Heart left ventricle (tissue), 16 donors: Measurements from ENCODE around the gene LILRA6. TPM values are rescaled to one million over a fixed set of nuclear protein-coding genes. Genes with fewer than 3 reads are reported as not detected.
A peak's percentile ranks its signal among the peaks of the same experiment; 100 is the strongest.
"Not testable (repeated sequence)": the region's sequence is repeated elsewhere in the genome, so short reads cannot be mapped to it uniquely, and the experiment has no call there.

ENCODE experiments used
- ATAC-seq, 4 donors: fragments of 200-7000 bp; cut with Tn5 transposase; one replicate each; pipeline ENCODE4 v1.9.1; 2020 to 2022; ENCODE audit warnings: moderate library complexity in 4 of 4, mild to moderate bottlenecking in 3 of 4, moderate number of reproducible peaks in 1 of 4
- DNase-seq, 5 donors: peaks; one replicate each; pipeline ENCODE4 v3.0.0-alpha.2; 2020
- H3K27ac ChIP-seq, 12 donors: fragments of 200-600 bp; sonication (generic) in 4 of 12; one replicate each; pipeline versions ENCODE4 v1.5.0 to v1.8.0; 2016 to 2022; ENCODE audit warnings: mild to moderate bottlenecking in 2 of 12
- H3K27me3 ChIP-seq, 9 donors: fragments of 200-600 bp; sonication (generic) in 2 of 9; one replicate each; pipeline versions ENCODE4 v1.5.1 to v1.8.0; 2016 to 2022; ENCODE audit warnings: mild to moderate bottlenecking in 3 of 9
- H3K36me3 ChIP-seq, 9 donors: fragments of 200-600 bp; sonication (generic) in 2 of 9; one replicate each; pipeline versions ENCODE4 v1.5.0 to v1.8.0; 2018 to 2022; ENCODE audit warnings: mild to moderate bottlenecking in 2 of 9
- H3K4me1 ChIP-seq, 12 donors: fragments of 200-600 bp; sonication (generic) in 4 of 12; one replicate each; pipeline versions ENCODE4 v1.5.0 to v1.8.0; 2016 to 2022; ENCODE audit warnings: mild to moderate bottlenecking in 3 of 12
- H3K4me3 ChIP-seq, 12 donors: fragments of 200-600 bp; sonication (generic) in 4 of 12; one replicate each; pipeline versions ENCODE4 v1.5.0 to v1.8.0; 2017 to 2022; ENCODE audit warnings: mild to moderate bottlenecking in 9 of 12, moderate library complexity in 4 of 12
- H3K9me3 ChIP-seq, 12 donors: fragments of 200-600 bp; sonication (generic) in 4 of 12; one replicate each; pipeline versions ENCODE4 v1.5.0 to v1.8.0; 2016 to 2022; ENCODE audit warnings: mild to moderate bottlenecking in 1 of 12
- CTCF ChIP-seq, 12 donors: fragments of 200-600 bp; sonication (generic) in 4 of 12; IDR thresholded peaks; one replicate each; pipeline versions ENCODE4 v1.5.0 to v1.8.0; 2018 to 2022; ENCODE audit warnings: antibody characterized with exemption in 12 of 12, mild to moderate bottlenecking in 5 of 12
- POLR2A ChIP-seq, 2 donors: fragments of 450-650 bp; IDR thresholded peaks; one replicate each; pipeline ENCODE4 v1.6.1; 2017; ENCODE audit warnings: antibody characterized with exemption in 2 of 2, mild to moderate bottlenecking in 2 of 2, moderate library complexity in 2 of 2
- WGBS, 4 donors: extraction: QIAGEN DNeasy Blood & Tissue Kit in 2 of 4; methylation state at CpG; one replicate each; pipeline versions ENCODE4 v1.1.5 to v1.1.7; 2013 to 2018; 5-methylcytosine and 5-hydroxymethylcytosine counted together
- intact Hi-C, 10 donors: fragments of 100-400 bp; cut with DNase I; formaldehyde crosslinking; loops; one replicate each; pipeline versions ENCODE4 v1.11.1 to v1.14.2; 2022
- polyA plus RNA-seq, 2 donors: library from polyadenylated mRNA; stranded (reverse); fragments of 200-250 nt; gene quantifications; one replicate each; pipeline ENCODE4 v1.2.3, GENCODE V29; 2013
- total RNA-seq, 9 donors: library from RNA; depleted of rRNA in 2 of 9; stranded (reverse); fragments of >200 nt in 2 of 9; fragmentation: NEBNext Ultra II Directional in 3 of 9; extraction: Animal tissue kit (Norgen Biotek cat#: 25700) in 3 of 9; gene quantifications; one replicate each; pipeline versions ENCODE4 v1.1.0 to v1.2.4, GENCODE V29; 2016 to 2023
- donor health status: ischemic (EF 13 %, LVEDD 7.1; RV severe dilation, severe dysfunction).
- donor health status: healthy with polysubstance abuse.
- donor health status: DM: no; HTN: yes; CAD: no.
- donor health status: DM: no; HTN: no; CAD: no.
- donor health status: ischemic (EF 25% LVEDD 6.9; RV normal size, moderate dysfunction).
- donor health status: ischemic (EF 25% LVEDD 5.7; RV mildly dilated, moderate dysfunction).
- donor health status: healthy.
- donor health status: DM: yes; HTN: yes; CAD: no.
- donor health status: ischemic (EF 35%, LVEDD 5.7; RV mildly dilated, moderate dysfunction).
- donor health status: nonischemic (EF 11% LVEDD 7.7; RV severe dilation, severe dysfunction).
- donor health status: DM: yes; HTN: yes; CAD: no.
- donor health status: PGD.
- donor health status: ischemic (EF 29% LVEDD 5.4; RV normal size, mild dysfunction).
- donor health status: nonischemic (EF 23%, LVEDD 6.1; RV moderate dilation, normal function).

Gene LILRA6
- total and polyA plus RNA-seq, 11 donors = 0.44 to 20.9 (median 1.3) TPM

- 82 to 88% (median 85%) methylated on average over 17 to 20 of the region's 20 CpGs for WGBS, 4 donors
- no peak for DNase-seq
- Histone ChIP-seq H3K4me3 (no peak overlapping the region), H3K4me1 (peaks cover 0 to 26% (median 0%) of the 10 kb centered on the region in 12 donors), H3K36me3 (no peaks in the 10 kb centered on the region), H3K27me3 (peaks cover 0 to 12% (median 0%) of the 10 kb centered on the region in 9 donors), H3K9me3 (no peaks in the 10 kb centered on the region), H3K27ac (peak overlapping the region in 5 of 12 donors; percentile 6 to 87 (median 34))
- TF ChIP-seq POLR2A (IDR thresholded peaks at IDR 0.05) (no peak), CTCF (IDR thresholded peaks at IDR 0.05) (no peak)
- peak in 1 of 4 donors; percentile 14 for ATAC-seq
- intact Hi-C loops = loop anchor here in 1 of 10 donors (2.0 kb wide), 1 partner anchor 25 kb away; the partner anchor contains the start of gene LILRB3
Measured at GRCh38 chr19:54247106-54247930, 4.7 kb upstream of the LILRA6 start.

DNA sequence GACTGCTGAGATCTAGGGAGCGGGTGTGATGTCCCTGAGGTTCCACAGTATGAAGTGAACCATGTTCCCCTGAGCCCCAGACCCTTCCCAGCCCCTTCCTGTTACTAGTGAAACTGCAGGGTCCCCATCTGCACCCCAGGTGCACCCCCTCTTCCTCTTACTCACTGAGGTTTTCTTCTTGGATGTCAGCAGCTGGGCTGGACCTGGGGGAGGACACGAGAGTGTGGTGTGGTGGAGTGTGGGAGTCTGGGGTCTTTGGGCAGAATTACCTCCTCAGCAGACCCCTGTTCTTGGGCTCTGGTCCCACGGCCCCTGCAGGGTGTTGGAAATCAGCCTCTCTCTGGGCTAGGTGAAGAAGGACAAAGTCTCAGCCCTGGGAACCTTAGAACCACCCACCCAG lies 3.3 kb upstream of the LILRA6 start:
- Histone ChIP-seq H3K27ac (no peak overlapping the region), H3K4me1 (peaks cover 0 to 26% (median 0%) of the 10 kb centered on the region in 12 donors), H3K27me3 (peaks cover 0 to 7% (median 0%) of the 10 kb centered on the region in 9 donors), H3K4me3 (no peak overlapping the region), H3K9me3 (no peaks in the 10 kb centered on the region), H3K36me3 (no peaks in the 10 kb centered on the region)
- TF ChIP-seq POLR2A (IDR thresholded peaks at IDR 0.05) (no peak), CTCF (IDR thresholded peaks at IDR 0.05) (no peak)
- DNase-seq = no peak
- ATAC-seq = no peak
- 69 to 84% (median 71%) methylated on average over 3 of the region's 3 CpGs for whole genome bisulfite sequencing, 4 donors
- intact Hi-C loops = loop anchor here in 1 of 10 donors (2.0 kb wide), 1 partner anchor 23 kb away; the partner anchor contains the start of gene LILRB3

- intact Hi-C loops, H3K9me3 ChIP-seq, H3K27ac ChIP-seq, ATAC-seq, H3K36me3 ChIP-seq, DNase-seq, H3K4me3 ChIP-seq: not testable (repeated sequence)
- 59 to 66% (median 63%) methylated on average over 5 to 7 of the region's 8 CpGs; no CpG with 5 or more reads in 1 of the 4 donors for WGBS, 4 donors
- Histone ChIP-seq H3K4me1 (peaks cover 0 to 28% (median 0%) of the 10 kb centered on the region in 12 donors), H3K27me3 (peaks cover 0 to 16% (median 0%) of the 10 kb centered on the region in 9 donors)
Measured at GRCh38 chr19:54243809-54244208, 1.2 kb upstream of the LILRA6 start.

- H3K9me3 ChIP-seq, H3K36me3 ChIP-seq, DNase-seq, H3K4me3 ChIP-seq, H3K27ac ChIP-seq, intact Hi-C loops: not testable (repeated sequence)
- peaks cover 0 to 13% (median 0%) of the 10 kb centered on the region in 12 donors for H3K4me1 ChIP-seq
- peak in 1 of 4 donors; percentile 43 for ATAC-seq
- WGBS, 4 donors = 69 to 74% (median 71%) methylated on average over 1 to 4 of the region's 4 CpGs; no CpG with 5 or more reads in 1 of the 4 donors
- peaks cover 0 to 18% (median 0%) of the 10 kb centered on the region in 9 donors for H3K27me3 ChIP-seq
Measured at GRCh38 chr19:54242234-54242633, 356 bp downstream of the LILRA6 start.

- intact Hi-C loops, ATAC-seq: not testable (repeated sequence)
- 57 to 66% (median 64%) methylated on average over 9 to 19 of the region's 22 CpGs for WGBS, 4 donors
Measured at GRCh38 chr19:54240372-54241336, 1.9 kb downstream of the LILRA6 start.

GRCh38 chr19:54239491-54240371 lies 2.9 kb downstream of the LILRA6 start:
- not testable (repeated sequence) for H3K4me1 ChIP-seq, H3K27ac ChIP-seq, DNase-seq, H3K36me3 ChIP-seq, H3K9me3 ChIP-seq, H3K4me3 ChIP-seq
- intact Hi-C loops = loop anchor here in 2 of 10 donors (2.0 kb wide), 1 partner anchor 17 kb away; the partner anchor contains the start of gene LILRB3 (in 2 of the 2)
- peak in 2 of 4 donors; percentile 38 to 44 for ATAC-seq
- WGBS, 4 donors = 68 to 77% (median 73%) methylated on average over 6 to 16 of the region's 21 CpGs
- H3K27me3 ChIP-seq = peaks cover 0 to 24% (median 0%) of the 10 kb centered on the region in 9 donors

More at GRCh38 chr19:54240372-54241336, 1.9 kb downstream of the LILRA6 start:
- H3K9me3 ChIP-seq, DNase-seq, H3K27ac ChIP-seq, H3K36me3 ChIP-seq, H3K4me1 ChIP-seq, H3K4me3 ChIP-seq: not testable (repeated sequence)
- H3K27me3 ChIP-seq = peaks cover 0 to 20% (median 0%) of the 10 kb centered on the region in 9 donors
